ENCODE measurements around the gene DDX23. TPM values are rescaled to one million over a fixed set of nuclear protein-coding genes. Genes with fewer than 3 reads are reported as not detected.
"Not testable (repeated sequence)": the region's sequence is repeated elsewhere in the genome, so short reads cannot be mapped to it uniquely, and the experiment has no call there.

DDX23 gene
- total RNA-seq, 1 experiment from 2014 or later, result 151 TPM

DNA sequence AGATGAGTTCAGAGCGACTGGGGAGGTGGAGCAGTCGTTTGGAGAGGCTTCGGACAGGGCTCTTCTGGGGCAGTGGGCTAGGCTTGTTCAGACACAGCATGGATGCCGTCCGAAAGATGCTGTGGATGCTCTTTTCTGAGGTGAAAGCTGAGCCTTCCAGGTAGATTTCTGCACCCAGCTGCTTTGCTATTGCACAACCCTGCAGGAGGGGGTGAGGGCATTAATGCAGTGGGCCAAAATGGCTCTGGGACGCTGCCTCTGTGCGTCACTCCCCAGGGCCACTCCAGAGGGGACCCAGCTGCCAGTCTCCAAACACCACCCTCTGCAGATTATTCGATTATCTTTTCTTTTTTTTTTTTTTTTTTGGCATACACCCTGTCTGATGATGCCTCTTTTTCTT is 6.1 kb upstream of the DDX23 start:
- Mint-ChIP-seq H3K9me3 (ENCODE audit: unreplicated experiment) (no peaks in the 10 kb centered on the region), H3K4me3 (ENCODE audit: unreplicated experiment) (no peak overlapping the region), H3K4me1 (ENCODE audit: low read depth, unreplicated experiment) (peaks cover 4% of the 10 kb centered on the region), H3K27me3 (ENCODE audit: insufficient read depth, unreplicated experiment) (no peaks in the 10 kb centered on the region), H3K36me3 (ENCODE audit: insufficient read depth, unreplicated experiment) (peaks cover 3% of the 10 kb centered on the region), H3K27ac (ENCODE audit: unreplicated experiment) (no peak overlapping the region)
- intact Hi-C loops (cut with micrococcal nuclease; ENCODE audit: unreplicated experiment), result no loop called here
- ChIA-PET POLR2A (no interaction called here), CTCF (interaction anchor here (0.7 to 8.2 kb wide), 2 partner anchors 32 to 64 kb away, joined by 3 to 321 read pairs; no protein-coding TSS in a partner anchor)
- BruUV-seq (replicated peaks), result no TSS peak
- Histone ChIP-seq H3K36me3 (ENCODE audit: control insufficient read depth, insufficient read depth, low read length) (no peaks in the 10 kb centered on the region), H3K27me3 (replicated peaks; ENCODE audit: control insufficient read depth, insufficient read depth, low read length) (no peaks in the 10 kb centered on the region), H3K4me1 (peaks cover 1% of the 10 kb centered on the region), H3K4me3 (ENCODE audit: low read depth, low read length) (no peak overlapping the region), H3K9me3 (no peaks in the 10 kb centered on the region)
- TF ChIP-seq, protein P1, sequence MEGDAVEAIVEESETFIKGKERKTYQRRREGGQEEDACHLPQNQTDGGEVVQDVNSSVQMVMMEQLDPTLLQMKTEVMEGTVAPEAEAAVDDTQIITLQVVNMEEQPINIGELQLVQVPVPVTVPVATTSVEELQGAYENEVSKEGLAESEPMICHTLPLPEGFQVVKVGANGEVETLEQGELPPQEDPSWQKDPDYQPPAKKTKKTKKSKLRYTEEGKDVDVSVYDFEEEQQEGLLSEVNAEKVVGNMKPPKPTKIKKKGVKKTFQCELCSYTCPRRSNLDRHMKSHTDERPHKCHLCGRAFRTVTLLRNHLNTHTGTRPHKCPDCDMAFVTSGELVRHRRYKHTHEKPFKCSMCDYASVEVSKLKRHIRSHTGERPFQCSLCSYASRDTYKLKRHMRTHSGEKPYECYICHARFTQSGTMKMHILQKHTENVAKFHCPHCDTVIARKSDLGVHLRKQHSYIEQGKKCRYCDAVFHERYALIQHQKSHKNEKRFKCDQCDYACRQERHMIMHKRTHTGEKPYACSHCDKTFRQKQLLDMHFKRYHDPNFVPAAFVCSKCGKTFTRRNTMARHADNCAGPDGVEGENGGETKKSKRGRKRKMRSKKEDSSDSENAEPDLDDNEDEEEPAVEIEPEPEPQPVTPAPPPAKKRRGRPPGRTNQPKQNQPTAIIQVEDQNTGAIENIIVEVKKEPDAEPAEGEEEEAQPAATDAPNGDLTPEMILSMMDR (IDR thresholded peaks at IDR 0.05; ENCODE audit: insufficient read depth in 1 of 2, low read depth in 1 of 2, low read length in 1 of 2, severe bottlenecking in 1 of 2, unreplicated experiment in 1 of 2), result no peak
- DNase-seq, result no peak

DNA sequence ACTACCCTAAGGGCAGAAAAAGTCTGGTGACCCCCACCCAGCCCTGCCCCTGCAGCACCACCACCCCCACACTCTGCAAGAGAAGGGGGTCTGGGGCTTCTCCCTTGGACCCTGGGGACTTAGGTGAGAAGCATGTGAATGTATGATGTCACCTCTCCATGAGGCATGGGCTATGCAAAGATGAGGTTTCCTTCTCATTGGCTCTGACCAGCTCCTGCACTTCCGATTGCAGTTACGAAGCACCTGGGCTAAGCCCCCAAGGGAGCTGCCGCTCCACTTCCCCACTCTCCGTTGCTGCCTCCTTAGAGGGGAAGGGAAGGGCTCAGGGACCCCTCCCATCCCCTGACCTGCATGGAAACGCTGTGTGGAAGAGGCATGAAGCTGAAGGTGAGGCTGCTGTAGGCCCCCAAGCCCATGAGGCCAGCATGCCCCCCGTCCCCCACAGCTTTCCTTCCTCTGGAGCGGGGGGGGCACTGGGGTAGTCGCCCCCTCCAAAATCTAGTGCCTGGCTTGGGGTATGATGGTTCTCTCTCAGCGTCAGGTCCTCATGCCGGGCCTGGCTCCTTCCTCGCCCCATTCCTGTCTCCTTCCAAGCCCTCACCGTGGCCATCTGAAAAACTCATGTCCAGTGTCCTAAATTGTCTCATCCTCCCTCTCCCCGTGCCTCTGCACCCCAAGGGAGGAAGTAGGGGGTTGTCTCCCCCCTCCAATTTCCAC is 5.5 kb upstream of the DDX23 start:
- ChIA-PET CTCF (interaction anchor here (0.6 to 8.2 kb wide), 3 partner anchors 33 to 688 kb away, joined by 3 to 321 read pairs (median 4); no protein-coding TSS in a partner anchor), POLR2A (interaction anchor here (1.1 kb wide), 1 partner anchor 8 kb away, joined by 5 read pairs; no protein-coding TSS in a partner anchor)
- H3K4me1 Mint-ChIP-seq (ENCODE audit: low read depth, unreplicated experiment), result peaks cover 10% of the 10 kb centered on the region
- Histone ChIP-seq H3K4me3 (ENCODE audit: low read depth, low read length) (no peak overlapping the region), H3K9me3 (no peaks in the 10 kb centered on the region), H3K4me1 (peaks cover 7% of the 10 kb centered on the region), H3K27me3 (replicated peaks; ENCODE audit: control insufficient read depth, insufficient read depth, low read length) (no peaks in the 10 kb centered on the region), H3K36me3 (ENCODE audit: control insufficient read depth, insufficient read depth, low read length) (no peaks in the 10 kb centered on the region)
- no peak for DNase-seq
- no TSS peak for BruUV-seq (replicated peaks)
- TF ChIP-seq, protein P1 (IDR thresholded peaks at IDR 0.05; ENCODE audit: insufficient read depth in 1 of 2, low read depth in 1 of 2, low read length in 1 of 2, severe bottlenecking in 1 of 2, unreplicated experiment in 1 of 2), result no peak
- peaks cover 9% of the 10 kb centered on the region for H3K36me3 Mint-ChIP-seq (ENCODE audit: insufficient read depth, unreplicated experiment)
- intact Hi-C loops (cut with micrococcal nuclease; ENCODE audit: unreplicated experiment), result no loop called here
- no peaks in the 10 kb centered on the region for H3K27me3 Mint-ChIP-seq (ENCODE audit: insufficient read depth, unreplicated experiment)
- no peaks in the 10 kb centered on the region for H3K9me3 Mint-ChIP-seq (ENCODE audit: unreplicated experiment)
- H3K27ac Mint-ChIP-seq (ENCODE audit: unreplicated experiment), result no peak overlapping the region
- no peak overlapping the region for H3K4me3 Mint-ChIP-seq (ENCODE audit: unreplicated experiment)

DNA sequence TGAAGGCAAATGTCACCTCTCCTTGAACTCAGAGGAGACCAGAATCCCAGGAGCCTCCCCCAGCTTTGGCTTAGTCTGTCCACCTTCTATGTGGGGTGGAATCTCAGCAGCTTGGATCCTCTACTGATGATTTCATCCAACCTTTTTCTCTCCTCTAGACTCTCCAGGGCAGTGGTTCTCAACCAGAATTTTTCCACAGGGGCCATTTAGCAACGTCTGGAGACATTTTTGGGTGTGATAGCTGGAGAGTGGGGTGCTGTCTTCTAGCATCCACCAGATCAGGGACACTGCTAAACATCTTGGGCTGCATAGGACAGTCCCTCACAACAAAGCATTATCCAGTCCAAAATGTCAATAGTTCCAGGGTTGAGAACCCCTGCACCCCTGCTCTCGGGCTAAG is 4.4 kb upstream of the DDX23 start:
- Histone ChIP-seq H3K4me3 (ENCODE audit: low read depth, low read length) (no peak overlapping the region), H3K27me3 (replicated peaks; ENCODE audit: control insufficient read depth, insufficient read depth, low read length) (no peaks in the 10 kb centered on the region), H3K36me3 (ENCODE audit: control insufficient read depth, insufficient read depth, low read length) (no peaks in the 10 kb centered on the region), H3K4me1 (peaks cover 8% of the 10 kb centered on the region), H3K9me3 (no peaks in the 10 kb centered on the region)
- H3K27ac Mint-ChIP-seq (ENCODE audit: unreplicated experiment), result no peak overlapping the region
- no peaks in the 10 kb centered on the region for H3K27me3 Mint-ChIP-seq (ENCODE audit: insufficient read depth, unreplicated experiment)
- CTCF ChIA-PET, result interaction anchor here (1.4 to 8.2 kb wide), 2 partner anchors 27 to 34 kb away, joined by 6 to 321 read pairs; no protein-coding TSS in a partner anchor
- BruUV-seq (replicated peaks), result no TSS peak
- TF ChIP-seq, protein P1 (IDR thresholded peaks at IDR 0.05; ENCODE audit: insufficient read depth in 1 of 2, low read depth in 1 of 2, low read length in 1 of 2, severe bottlenecking in 1 of 2, unreplicated experiment in 1 of 2), result no peak
- H3K4me1 Mint-ChIP-seq (ENCODE audit: low read depth, unreplicated experiment), result peaks cover 10% of the 10 kb centered on the region
- H3K4me3 Mint-ChIP-seq (ENCODE audit: unreplicated experiment), result no peak overlapping the region
- peaks cover 16% of the 10 kb centered on the region for H3K36me3 Mint-ChIP-seq (ENCODE audit: insufficient read depth, unreplicated experiment)
- no peak for DNase-seq
- H3K9me3 Mint-ChIP-seq (ENCODE audit: unreplicated experiment), result no peaks in the 10 kb centered on the region
- intact Hi-C loops (cut with micrococcal nuclease; ENCODE audit: unreplicated experiment), result no loop called here
- POLR2A ChIA-PET, result interaction anchor here (1.1 kb wide), 1 partner anchor 9 kb away, joined by 5 read pairs; no protein-coding TSS in a partner anchor

DNA sequence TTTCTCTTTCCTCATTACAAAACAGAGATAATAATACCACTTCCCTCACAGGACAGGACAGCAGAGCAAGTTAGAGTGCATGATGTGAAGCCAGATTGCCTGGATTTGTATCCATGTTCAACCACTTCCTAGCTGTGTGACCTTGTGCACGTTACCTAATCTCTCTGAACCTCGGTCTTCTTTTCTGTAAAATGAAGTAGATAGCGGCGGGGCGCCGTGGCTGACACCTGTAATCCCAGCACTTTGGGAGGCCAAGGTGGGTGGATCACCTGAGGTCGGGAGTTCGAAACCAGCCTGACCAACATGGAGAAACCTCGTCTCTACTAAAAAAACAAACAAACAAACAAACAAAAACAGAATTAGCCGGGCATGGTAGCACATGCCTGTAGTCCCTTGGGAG is 3.0 kb upstream of the DDX23 start:
- H3K27ac Mint-ChIP-seq (ENCODE audit: unreplicated experiment); H3K4me3 Mint-ChIP-seq (ENCODE audit: unreplicated experiment); H3K36me3 ChIP-seq (ENCODE audit: control insufficient read depth, insufficient read depth, low read length); H3K27me3 ChIP-seq (replicated peaks; ENCODE audit: control insufficient read depth, insufficient read depth, low read length); BruUV-seq (replicated peaks); H3K27me3 Mint-ChIP-seq (ENCODE audit: insufficient read depth, unreplicated experiment); intact Hi-C loops (cut with micrococcal nuclease; ENCODE audit: unreplicated experiment); H3K4me1 ChIP-seq; H3K4me3 ChIP-seq (ENCODE audit: low read depth, low read length); H3K9me3 Mint-ChIP-seq (ENCODE audit: unreplicated experiment); H3K9me3 ChIP-seq; DNase-seq: not testable (repeated sequence)
- ChIA-PET CTCF (interaction anchor here (8.2 kb wide), 1 partner anchor 36 kb away, joined by 321 read pairs; no protein-coding TSS in a partner anchor), POLR2A (interaction anchor here (1.9 kb wide), 1 partner anchor 36 kb away, joined by 6 read pairs; no protein-coding TSS in a partner anchor)
- Mint-ChIP-seq H3K4me1 (ENCODE audit: low read depth, unreplicated experiment) (peaks cover 22% of the 10 kb centered on the region), H3K36me3 (ENCODE audit: insufficient read depth, unreplicated experiment) (peaks cover 16% of the 10 kb centered on the region)
